ENCODE measurements around the gene TIA1.
"Not testable (repeated sequence)": the region's sequence is repeated elsewhere in the genome, so short reads cannot be mapped to it uniquely, and the experiment has no call there.

TIA1 gene

GRCh38 chr2:70248181-70248847 lies at the start of gene TIA1:
Gene TIA1, minus strand, starts transcription at chr2:70248628. Its CDS starts 198 bp downstream, at chr2:70248430.
- DNase-seq, result peak; percentile 97

GRCh38 chr2:70297828-70298227 lies 49.4 kb upstream of the TIA1 start:
- DNase-seq, result not testable (repeated sequence)

- DNase-seq, result no peak
These were observed 35.2 kb upstream of the TIA1 start for GRCh38 chr2:70283500-70284191.

GRCh38 chr2:70282439-70282838 lies 34.0 kb upstream of the TIA1 start:
- DNase-seq, result no peak

- DNase-seq, result no peak
These were observed 31.9 kb upstream of the TIA1 start for GRCh38 chr2:70280242-70280798.

- no peak for DNase-seq
These were observed 21.9 kb upstream of the TIA1 start for GRCh38 chr2:70270323-70270722.

GRCh38 chr2:70269422-70270302 lies 21.2 kb upstream of the TIA1 start:
- not testable (repeated sequence) for DNase-seq

- not testable (repeated sequence) for DNase-seq
These were observed 18.5 kb upstream of the TIA1 start for GRCh38 chr2:70266925-70267324.

- no peak for DNase-seq
These were observed 13.1 kb upstream of the TIA1 start for GRCh38 chr2:70261501-70261900.

GRCh38 chr2:70258532-70258875 lies 10.1 kb upstream of the TIA1 start:
- DNase-seq, result no peak

GRCh38 chr2:70255637-70256314 lies 7.3 kb upstream of the TIA1 start:
- no peak for DNase-seq

GRCh38 chr2:70250434-70250833 lies 2.0 kb upstream of the TIA1 start:
- no peak for DNase-seq

GRCh38 chr2:70247364-70248180 lies 856 bp downstream of the TIA1 start:
- no peak for DNase-seq

GRCh38 chr2:70243806-70244584 lies 4.4 kb downstream of the TIA1 start:
- DNase-seq, result no peak

- DNase-seq, result no peak
These were observed 5.9 kb downstream of the TIA1 start for GRCh38 chr2:70242552-70242951.

- DNase-seq, result no peak
These were observed 7.1 kb downstream of the TIA1 start for GRCh38 chr2:70241340-70241739.

- no peak for DNase-seq
These were observed 7.8 kb downstream of the TIA1 start for GRCh38 chr2:70240599-70240998.

- DNase-seq, result no peak
These were observed 14.5 kb downstream of the TIA1 start for GRCh38 chr2:70233926-70234325.

- no peak for DNase-seq
These were observed 21.6 kb downstream of the TIA1 start for GRCh38 chr2:70226781-70227180.

GRCh38 chr2:70223305-70223704 lies 25.1 kb downstream of the TIA1 start:
- not testable (repeated sequence) for DNase-seq

GRCh38 chr2:70214953-70215549 lies 33.4 kb downstream of the TIA1 start:
- DNase-seq, result no peak
